Testis (tissue), 3 donors: ENCODE data around the gene TJP2. TPM values are rescaled to one million over a fixed set of nuclear protein-coding genes. Genes with fewer than 3 reads are reported as not detected.

Source experiments
- DNase-seq: peaks from one replicate; pipeline ENCODE4 v3.0.0-alpha.2; 2019
- H3K27ac ChIP-seq, 2 donors: fragments of 200-600 bp; sonication (generic); one replicate each; pipeline ENCODE4 v1.5.1; 2019
- H3K27me3 ChIP-seq: fragments of 200-600 bp; sonication (generic); one replicate; pipeline ENCODE4 v1.5.1; 2019
- H3K36me3 ChIP-seq: fragments of 200-600 bp; sonication (generic); one replicate; pipeline ENCODE4 v1.5.1; 2017; ENCODE audit warnings: low read depth; ENCODE audit errors: missing control alignments
- H3K4me1 ChIP-seq: fragments of 200-600 bp; sonication (generic); one replicate; pipeline ENCODE4 v1.5.1; 2019
- H3K4me3 ChIP-seq, 2 donors: fragments of 200-600 bp; sonication (generic); one replicate each; pipeline ENCODE4 v1.5.1; 2017 to 2019
- H3K9me3 ChIP-seq: fragments of 200-600 bp; sonication (generic); one replicate; pipeline ENCODE4 v1.5.1; 2017
- POLR2A ChIP-seq: fragments of 450-650 bp; IDR thresholded peaks from one replicate; pipeline ENCODE4 v1.6.1; 2017; ENCODE audit warnings: antibody characterized with exemption, mild to moderate bottlenecking, moderate library complexity
- WGBS, 2 donors: methylation state at CpG; one replicate each; pipeline ENCODE4 v1.1.5; 2018; 5-methylcytosine and 5-hydroxymethylcytosine counted together
- intact Hi-C: fragments of 100-400 bp; cut with DNase I; formaldehyde crosslinking; loops from one replicate; pipeline ENCODE4 v1.15.1; 2023; ENCODE audit warnings: low total_unique reads
- polyA plus RNA-seq: library from polyadenylated mRNA; stranded (reverse); fragments of 350-450 nt; fragmentation: Illumina TruSeq; extraction: RNeasy Lipid Tissue Mini Kit (QIAGEN cat#74804); gene quantifications from one replicate; pipeline ENCODE4 v1.2.3, GENCODE V29; 2014; ENCODE audit warnings: low read depth, low replicate concordance; ENCODE audit not compliant: insufficient read depth
- total RNA-seq, 2 donors: library from RNA; depleted of rRNA; stranded (reverse); fragments of >200 nt; gene quantifications; one replicate each; pipeline ENCODE4 v1.2.3, GENCODE V29; 2016
- TF ChIP-seq, protein P1 (sequence below), 3 experiments: fragments of 450-650 bp in 2 of 3; fragments of 200-600 bp in 1 of 3; sonication (generic) in 1 of 3; IDR thresholded peaks; one replicate each; pipeline ENCODE4 v1.5.1; 2016 to 2019; ENCODE audit warnings: antibody characterized with exemption in 3 of 3, mild to moderate bottlenecking in 2 of 3, moderate library complexity in 1 of 3

TJP2 gene
- total and polyA plus RNA-seq, 3 donors from 2014 or later = 108 to 168 (median 148) TPM

DNA sequence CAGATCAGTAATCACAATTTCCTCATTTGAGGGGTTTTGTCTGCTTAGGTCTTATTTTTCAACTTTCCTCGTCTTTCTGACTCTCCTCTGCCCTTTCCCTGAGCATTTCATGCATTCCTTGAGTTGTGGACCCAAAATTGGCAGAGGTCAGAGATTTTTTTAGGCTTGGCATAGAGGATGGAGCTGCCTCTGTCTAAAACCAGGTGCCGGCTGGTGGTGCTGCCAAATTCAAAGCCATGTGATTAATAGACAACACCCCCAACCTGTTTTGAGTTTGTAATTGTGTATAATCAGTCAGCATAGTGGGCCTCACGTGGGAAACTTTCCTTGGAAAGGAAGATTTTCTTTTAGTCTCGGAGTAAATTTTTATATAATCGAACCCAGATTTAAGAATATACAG lies 39.6 kb downstream of the TJP2 start:
- intact Hi-C loops = no loop called here
- H3K27me3 ChIP-seq = no peaks in the 10 kb centered on the region
- peaks cover 29% of the 10 kb centered on the region for H3K4me1 ChIP-seq
- peak overlapping the region; percentile 43 to 81 for H3K27ac ChIP-seq
- no peaks in the 10 kb centered on the region for H3K9me3 ChIP-seq
- 59 to 82% methylated on average over 5 of the region's 5 CpGs for WGBS, 2 donors
- no peaks in the 10 kb centered on the region for H3K36me3 ChIP-seq
- no peak overlapping the region for H3K4me3 ChIP-seq
- DNase-seq = no peak
- no peak for TF ChIP-seq POLR2A
- TF ChIP-seq, protein P1, sequence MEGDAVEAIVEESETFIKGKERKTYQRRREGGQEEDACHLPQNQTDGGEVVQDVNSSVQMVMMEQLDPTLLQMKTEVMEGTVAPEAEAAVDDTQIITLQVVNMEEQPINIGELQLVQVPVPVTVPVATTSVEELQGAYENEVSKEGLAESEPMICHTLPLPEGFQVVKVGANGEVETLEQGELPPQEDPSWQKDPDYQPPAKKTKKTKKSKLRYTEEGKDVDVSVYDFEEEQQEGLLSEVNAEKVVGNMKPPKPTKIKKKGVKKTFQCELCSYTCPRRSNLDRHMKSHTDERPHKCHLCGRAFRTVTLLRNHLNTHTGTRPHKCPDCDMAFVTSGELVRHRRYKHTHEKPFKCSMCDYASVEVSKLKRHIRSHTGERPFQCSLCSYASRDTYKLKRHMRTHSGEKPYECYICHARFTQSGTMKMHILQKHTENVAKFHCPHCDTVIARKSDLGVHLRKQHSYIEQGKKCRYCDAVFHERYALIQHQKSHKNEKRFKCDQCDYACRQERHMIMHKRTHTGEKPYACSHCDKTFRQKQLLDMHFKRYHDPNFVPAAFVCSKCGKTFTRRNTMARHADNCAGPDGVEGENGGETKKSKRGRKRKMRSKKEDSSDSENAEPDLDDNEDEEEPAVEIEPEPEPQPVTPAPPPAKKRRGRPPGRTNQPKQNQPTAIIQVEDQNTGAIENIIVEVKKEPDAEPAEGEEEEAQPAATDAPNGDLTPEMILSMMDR (IDR thresholded peaks at IDR 0.05) = no peak

DNA sequence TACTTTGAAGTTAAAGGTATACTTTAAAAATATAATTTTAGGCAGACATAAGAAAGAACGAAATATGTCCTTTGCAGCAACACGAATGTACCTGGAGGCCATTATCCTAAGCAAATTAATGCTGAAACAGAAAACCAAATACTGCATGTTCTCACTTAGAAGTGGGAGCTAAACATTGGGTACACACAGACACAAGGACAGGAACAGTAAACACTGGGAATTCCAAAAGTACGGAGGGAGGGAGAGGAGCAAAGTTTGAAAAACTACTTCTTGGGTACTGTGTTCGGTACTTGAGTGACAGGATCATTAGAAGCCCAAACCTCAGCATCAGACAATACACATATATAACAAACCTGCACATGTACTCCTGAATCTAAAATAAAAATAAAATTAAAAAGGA lies 40.9 kb downstream of the TJP2 start:
- Histone ChIP-seq H3K9me3 (no peaks in the 10 kb centered on the region), H3K36me3 (no peaks in the 10 kb centered on the region), H3K27ac (peak overlapping the region; percentile 69 to 81), H3K4me1 (peaks cover 29% of the 10 kb centered on the region), H3K4me3 (no peak overlapping the region), H3K27me3 (no peaks in the 10 kb centered on the region)
- intact Hi-C loops = no loop called here
- 47 to 54% methylated on average over 4 of the region's 4 CpGs for WGBS, 2 donors
- TF ChIP-seq, protein P1 (IDR thresholded peaks at IDR 0.05) = no peak
- TF ChIP-seq POLR2A = no peak
- DNase-seq = no peak

GRCh38 chr9:69215774-69216485 lies 41.9 kb downstream of the TJP2 start:
- no peaks in the 10 kb centered on the region for H3K9me3 ChIP-seq
- H3K36me3 ChIP-seq = no peaks in the 10 kb centered on the region
- peaks cover 29% of the 10 kb centered on the region for H3K4me1 ChIP-seq
- intact Hi-C loops = no loop called here
- peak; percentile 61 for DNase-seq
- no peak for TF ChIP-seq POLR2A
- TF ChIP-seq, protein P1 (IDR thresholded peaks at IDR 0.05) = no peak
- no peaks in the 10 kb centered on the region for H3K27me3 ChIP-seq
- H3K4me3 ChIP-seq = no peak overlapping the region
- 63 to 73% methylated on average over 9 of the region's 9 CpGs for WGBS, 2 donors
- H3K27ac ChIP-seq = peak overlapping the region; percentile 69 to 81

GRCh38 chr9:69218166-69218565 lies 44.1 kb downstream of the TJP2 start:
- WGBS, 2 donors = 82 to 84% methylated on average over 3 of the region's 3 CpGs
- DNase-seq = no peak
- no peak overlapping the region for H3K4me3 ChIP-seq
- no peaks in the 10 kb centered on the region for H3K27me3 ChIP-seq
- H3K9me3 ChIP-seq = no peaks in the 10 kb centered on the region
- H3K4me1 ChIP-seq = peaks cover 21% of the 10 kb centered on the region
- no peak for TF ChIP-seq POLR2A
- TF ChIP-seq, protein P1 (IDR thresholded peaks at IDR 0.05) = no peak
- H3K36me3 ChIP-seq = no peaks in the 10 kb centered on the region
- intact Hi-C loops = no loop called here
- peak overlapping the region in 1 of 2 donors; percentile 81 for H3K27ac ChIP-seq

DNA sequence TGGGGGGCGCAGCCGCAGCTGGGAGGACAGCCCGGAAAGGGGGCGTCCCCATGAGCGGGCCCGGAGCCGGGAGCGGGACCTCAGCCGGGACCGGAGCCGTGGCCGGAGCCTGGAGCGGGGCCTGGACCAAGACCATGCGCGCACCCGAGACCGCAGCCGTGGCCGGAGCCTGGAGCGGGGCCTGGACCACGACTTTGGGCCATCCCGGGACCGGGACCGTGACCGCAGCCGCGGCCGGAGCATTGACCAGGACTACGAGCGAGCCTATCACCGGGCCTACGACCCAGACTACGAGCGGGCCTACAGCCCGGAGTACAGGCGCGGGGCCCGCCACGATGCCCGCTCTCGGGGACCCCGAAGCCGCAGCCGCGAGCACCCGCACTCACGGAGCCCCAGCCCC lies 47.0 kb downstream of the TJP2 start:
- TF ChIP-seq, protein P1 (IDR thresholded peaks at IDR 0.05) = no peak
- TF ChIP-seq POLR2A = no peak
- DNase-seq = no peak
- WGBS, 2 donors = 74 to 83% methylated on average over 14 to 47 of the region's 47 CpGs
- Histone ChIP-seq H3K9me3 (no peaks in the 10 kb centered on the region), H3K4me3 (peak overlapping the region; percentile 36 to 43), H3K27ac (peak overlapping the region in 1 of 2 donors; percentile 43), H3K4me1 (peaks cover 6% of the 10 kb centered on the region), H3K36me3 (no peaks in the 10 kb centered on the region), H3K27me3 (no peaks in the 10 kb centered on the region)
- intact Hi-C loops = no loop called here
